GM12865 (cell line): ENCODE data around the gene DUSP1.

Experiments
- DNase-seq: peaks from one replicate; pipeline ENCODE4 v3.0.0; 2010; ENCODE audit warnings: low read depth
- H3K4me3 ChIP-seq: 2 replicates; pipeline ENCODE4 v1.5.1; 2011; ENCODE audit warnings: mild to moderate bottlenecking, low read depth, low read length, control low read depth
- TF ChIP-seq, protein P1 (sequence below): IDR thresholded peaks from 2 replicates; pipeline ENCODE4 v1.5.1; 2011; ENCODE audit warnings: low read length, control low read depth, low read depth, inconsistent platforms; ENCODE audit not compliant: insufficient read depth; ENCODE audit errors: missing control alignments

The DUSP1 gene

DNA sequence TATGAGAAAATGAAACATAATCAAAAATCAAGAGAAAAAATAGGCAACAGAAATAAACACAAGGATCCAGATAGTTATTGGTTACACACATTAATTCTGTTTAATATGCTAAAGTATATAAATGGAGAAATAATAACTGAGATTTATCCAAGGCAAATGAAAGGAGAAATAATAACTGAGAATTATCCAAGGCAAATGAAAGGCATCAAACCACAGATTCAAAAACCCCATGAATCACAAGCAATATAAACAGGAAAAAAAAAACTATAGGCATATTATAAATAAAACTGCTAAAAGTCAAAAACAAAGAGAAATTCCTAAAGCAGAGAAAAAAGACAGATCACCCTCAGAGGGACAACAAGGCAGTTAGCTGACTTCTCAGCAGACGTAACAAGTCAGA is 10.9 kb downstream of the DUSP1 start:
- TF ChIP-seq, protein P1, sequence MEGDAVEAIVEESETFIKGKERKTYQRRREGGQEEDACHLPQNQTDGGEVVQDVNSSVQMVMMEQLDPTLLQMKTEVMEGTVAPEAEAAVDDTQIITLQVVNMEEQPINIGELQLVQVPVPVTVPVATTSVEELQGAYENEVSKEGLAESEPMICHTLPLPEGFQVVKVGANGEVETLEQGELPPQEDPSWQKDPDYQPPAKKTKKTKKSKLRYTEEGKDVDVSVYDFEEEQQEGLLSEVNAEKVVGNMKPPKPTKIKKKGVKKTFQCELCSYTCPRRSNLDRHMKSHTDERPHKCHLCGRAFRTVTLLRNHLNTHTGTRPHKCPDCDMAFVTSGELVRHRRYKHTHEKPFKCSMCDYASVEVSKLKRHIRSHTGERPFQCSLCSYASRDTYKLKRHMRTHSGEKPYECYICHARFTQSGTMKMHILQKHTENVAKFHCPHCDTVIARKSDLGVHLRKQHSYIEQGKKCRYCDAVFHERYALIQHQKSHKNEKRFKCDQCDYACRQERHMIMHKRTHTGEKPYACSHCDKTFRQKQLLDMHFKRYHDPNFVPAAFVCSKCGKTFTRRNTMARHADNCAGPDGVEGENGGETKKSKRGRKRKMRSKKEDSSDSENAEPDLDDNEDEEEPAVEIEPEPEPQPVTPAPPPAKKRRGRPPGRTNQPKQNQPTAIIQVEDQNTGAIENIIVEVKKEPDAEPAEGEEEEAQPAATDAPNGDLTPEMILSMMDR: no peak
- DNase-seq: no peak

GRCh38 chr5:172758834-172759149 is 12.2 kb downstream of the DUSP1 start:
- TF ChIP-seq, protein P1: no peak
- no peak overlapping the region for H3K4me3 ChIP-seq
- no peak for DNase-seq

More for the DNA sequence above, 10.9 kb downstream of the DUSP1 start:
- H3K4me3 ChIP-seq: no peak overlapping the region

- TF ChIP-seq, protein P1: no peak
- DNase-seq: no peak
- H3K4me3 ChIP-seq: no peak overlapping the region
Measured at GRCh38 chr5:172758077-172758833, 12.7 kb downstream of the DUSP1 start.

DNA sequence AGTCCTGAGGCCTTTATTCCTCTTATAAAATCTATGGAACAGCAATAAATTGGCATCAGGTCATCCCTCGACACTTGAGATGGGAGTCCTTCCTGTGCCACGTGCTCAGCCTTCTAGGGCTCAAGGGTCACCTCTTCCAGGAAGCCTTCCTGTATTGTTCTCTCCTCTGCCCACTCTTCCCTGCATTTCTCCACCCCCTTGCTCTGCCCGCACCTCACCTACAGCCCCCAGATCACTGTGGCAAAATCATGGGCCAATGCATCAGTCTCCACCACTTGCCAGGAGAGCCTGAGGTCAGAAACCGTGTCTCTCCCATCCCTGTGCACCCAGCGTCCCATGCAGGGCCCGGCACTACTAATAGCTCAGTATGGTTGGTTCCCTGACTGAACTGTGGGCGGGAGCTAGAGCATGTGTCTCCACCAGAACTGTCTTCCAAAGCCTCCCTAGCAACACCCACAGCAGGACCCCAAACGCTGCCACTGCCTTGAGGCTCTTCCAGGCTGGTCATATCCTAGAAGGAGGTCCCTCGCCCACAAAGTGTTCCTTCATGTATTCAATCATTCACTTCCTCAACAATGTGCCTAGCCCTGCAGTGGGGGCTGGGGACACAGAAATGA is 13.5 kb downstream of the DUSP1 start:
- H3K4me3 ChIP-seq: no peak overlapping the region
- DNase-seq: no peak
- TF ChIP-seq, protein P1: no peak

DNA sequence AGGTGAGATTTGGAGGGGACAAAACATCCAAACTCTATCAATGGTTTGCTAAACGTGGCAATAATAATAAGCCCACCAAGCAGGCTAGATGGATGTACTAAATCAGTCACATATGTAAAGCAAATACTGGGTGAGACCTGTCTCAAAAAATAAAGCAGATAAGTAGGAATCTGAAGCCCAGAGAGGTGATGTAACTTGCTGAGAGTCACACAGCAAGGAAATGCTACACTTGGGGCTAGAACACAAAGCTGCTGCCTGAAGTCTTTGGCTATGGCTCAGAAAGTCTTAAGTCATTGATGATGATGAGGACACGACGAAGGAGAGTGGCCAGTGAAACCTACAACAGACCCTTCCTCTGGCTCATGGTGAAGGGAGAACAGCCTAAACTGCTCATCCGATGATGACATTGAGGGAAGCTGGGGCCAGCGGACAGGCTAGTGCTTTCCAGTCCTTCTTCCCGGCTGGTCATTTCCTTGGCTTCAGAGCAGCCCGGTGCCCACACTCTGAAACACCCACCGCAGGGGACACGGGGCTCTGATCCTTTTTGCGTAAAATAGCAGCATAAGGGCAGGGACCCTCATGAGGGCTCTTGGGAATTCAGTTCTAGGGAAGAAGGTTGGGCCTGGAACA is 14.1 kb downstream of the DUSP1 start:
- TF ChIP-seq, protein P1: no peak
- DNase-seq: no peak
- H3K4me3 ChIP-seq: no peak overlapping the region

DNA sequence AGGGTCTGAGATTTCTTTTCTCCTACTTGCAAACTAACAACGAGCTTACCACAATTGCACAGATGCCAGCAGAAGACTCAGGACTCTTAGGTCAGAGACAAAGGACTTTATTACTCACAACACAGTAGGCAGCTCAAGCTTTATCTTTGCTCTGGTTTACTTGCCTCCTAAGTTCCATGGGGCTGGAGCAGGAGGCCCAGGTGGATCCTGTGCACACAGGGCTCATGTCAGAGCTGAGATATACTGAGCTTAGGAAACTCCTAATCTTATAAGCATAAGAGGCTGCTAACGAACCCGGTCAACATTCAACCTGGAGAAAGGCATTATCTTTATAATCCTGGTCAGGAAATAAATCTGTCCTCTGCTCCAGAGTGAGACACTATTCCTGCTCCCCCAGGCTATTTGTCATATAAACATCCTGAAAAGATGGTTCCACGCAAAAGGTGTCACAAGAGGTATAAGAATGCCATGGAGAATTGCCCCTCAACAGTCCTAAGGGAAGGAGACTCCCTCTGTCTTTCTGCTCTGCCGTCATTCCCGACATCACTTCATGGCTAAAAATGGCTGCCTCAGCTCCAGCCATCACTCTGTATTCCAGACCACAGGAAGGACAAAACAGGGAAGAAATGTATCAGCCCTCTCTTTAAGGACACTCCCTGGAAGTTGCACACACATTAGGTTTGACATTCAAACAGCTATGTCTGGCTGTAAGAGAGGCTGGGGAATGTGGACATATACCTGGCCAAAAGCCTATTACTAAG is 16.2 kb downstream of the DUSP1 start:
- no peak for DNase-seq
- H3K4me3 ChIP-seq: no peak overlapping the region
- TF ChIP-seq, protein P1: no peak
